Right lobe of liver (tissue), 4 donors: Measurements from ENCODE around the gene VPS11.

ENCODE experiments used
- POLR2A ChIP-seq: fragments of 450-650 bp; IDR thresholded peaks from one replicate; pipeline ENCODE4 v1.6.1; 2017; ENCODE audit warnings: antibody characterized with exemption, mild to moderate bottlenecking
- TF ChIP-seq, protein P1 (sequence below), 4 donors: fragments of 200-600 bp in 3 of 4; fragments of 450-650 bp in 1 of 4; IDR thresholded peaks; one replicate each; pipeline versions ENCODE4 v1.5.1 to v1.8.0; 2016 to 2022; ENCODE audit warnings: antibody characterized with exemption in 4 of 4, mild to moderate bottlenecking in 2 of 4
- donor health status: DM: no; HTN: no; CAD: no.
- donor health status: DM: no; HTN: no; CAD: no.
- donor health status: DM: no; HTN: yes; CAD: no.

DNA sequence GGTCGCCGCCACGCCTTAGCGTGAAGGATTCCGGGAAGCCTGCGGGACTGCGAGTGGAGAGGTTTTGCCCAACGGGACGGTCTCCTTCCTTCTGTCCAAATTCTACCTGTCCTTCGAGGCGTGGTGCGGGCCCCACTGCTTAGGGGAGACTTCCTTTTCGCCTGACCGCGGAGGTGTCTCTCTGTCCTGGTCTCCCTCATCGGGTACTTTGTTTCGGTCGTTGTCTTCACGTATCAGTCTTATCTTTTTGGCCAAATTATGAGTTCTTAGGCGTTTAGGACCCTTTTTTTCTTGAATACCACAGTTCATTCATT is 54.1 kb downstream of the VPS11 start:
- TF ChIP-seq, protein P1, sequence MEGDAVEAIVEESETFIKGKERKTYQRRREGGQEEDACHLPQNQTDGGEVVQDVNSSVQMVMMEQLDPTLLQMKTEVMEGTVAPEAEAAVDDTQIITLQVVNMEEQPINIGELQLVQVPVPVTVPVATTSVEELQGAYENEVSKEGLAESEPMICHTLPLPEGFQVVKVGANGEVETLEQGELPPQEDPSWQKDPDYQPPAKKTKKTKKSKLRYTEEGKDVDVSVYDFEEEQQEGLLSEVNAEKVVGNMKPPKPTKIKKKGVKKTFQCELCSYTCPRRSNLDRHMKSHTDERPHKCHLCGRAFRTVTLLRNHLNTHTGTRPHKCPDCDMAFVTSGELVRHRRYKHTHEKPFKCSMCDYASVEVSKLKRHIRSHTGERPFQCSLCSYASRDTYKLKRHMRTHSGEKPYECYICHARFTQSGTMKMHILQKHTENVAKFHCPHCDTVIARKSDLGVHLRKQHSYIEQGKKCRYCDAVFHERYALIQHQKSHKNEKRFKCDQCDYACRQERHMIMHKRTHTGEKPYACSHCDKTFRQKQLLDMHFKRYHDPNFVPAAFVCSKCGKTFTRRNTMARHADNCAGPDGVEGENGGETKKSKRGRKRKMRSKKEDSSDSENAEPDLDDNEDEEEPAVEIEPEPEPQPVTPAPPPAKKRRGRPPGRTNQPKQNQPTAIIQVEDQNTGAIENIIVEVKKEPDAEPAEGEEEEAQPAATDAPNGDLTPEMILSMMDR (IDR thresholded peaks at IDR 0.05): no peak
- no peak for TF ChIP-seq POLR2A
